Left lung (tissue), 10 donors: Measurements from ENCODE around the gene EPHB2. TPM values are rescaled to one million over a fixed set of nuclear protein-coding genes. Genes with fewer than 3 reads are reported as not detected.
A peak's percentile ranks its signal among the peaks of the same experiment; 100 is the strongest.

Experiments used
- ATAC-seq: fragments of 200-7000 bp; cut with Tn5 transposase; one replicate; pipeline ENCODE4 v1.9.1; 2020; ENCODE audit warnings: moderate library complexity
- DNase-seq, 4 donors: peaks; one replicate each; pipeline ENCODE4 v3.0.0-alpha.2; 2013 to 2020
- H3K27ac ChIP-seq, 2 donors: fragments of 200-600 bp; sonication (generic) in 1 of 2; one replicate each; pipeline versions ENCODE4 v1.5.0 to v1.8.0; 2020 to 2021
- H3K27me3 ChIP-seq, 2 donors: fragments of 200-600 bp; sonication (generic) in 1 of 2; one replicate each; pipeline versions ENCODE4 v1.5.0 to v1.8.0; 2020 to 2021
- H3K36me3 ChIP-seq, 2 donors: fragments of 200-600 bp; sonication (generic) in 1 of 2; one replicate each; pipeline versions ENCODE4 v1.5.0 to v1.8.0; 2020 to 2021
- H3K4me1 ChIP-seq, 2 donors: fragments of 200-600 bp; one replicate each; pipeline ENCODE4 v1.8.0; 2021
- H3K4me3 ChIP-seq, 2 donors: fragments of 200-600 bp; sonication (generic) in 1 of 2; one replicate each; pipeline versions ENCODE4 v1.5.0 to v1.8.0; 2020 to 2021; ENCODE audit warnings: mild to moderate bottlenecking in 1 of 2
- H3K9me3 ChIP-seq, 2 donors: fragments of 200-600 bp; sonication (generic) in 1 of 2; one replicate each; pipeline versions ENCODE4 v1.5.0 to v1.8.0; 2020 to 2021
- CTCF ChIP-seq, 2 donors: fragments of 200-600 bp; sonication (generic) in 1 of 2; IDR thresholded peaks; one replicate each; pipeline versions ENCODE4 v1.5.0 to v1.8.0; 2021; ENCODE audit warnings: antibody characterized with exemption in 2 of 2
- intact Hi-C, 2 donors: fragments of 100-400 bp; cut with DNase I; formaldehyde crosslinking; loops; one replicate each; pipeline versions ENCODE4 v1.11.2 to v1.14.2; 2022
- polyA plus RNA-seq, 6 donors: library from polyadenylated mRNA; unstranded; fragments of 120-200 nt; gene quantifications; one replicate each; pipeline ENCODE4 v1.2.1, GENCODE V29; 2013; ENCODE audit not compliant: insufficient read length in 6 of 6
- total RNA-seq, 2 donors: library from RNA; stranded (reverse); fragmentation: NEBNext Ultra II Directional; extraction: Animal tissue kit (Norgen Biotek cat#: 25700); gene quantifications; one replicate each; pipeline ENCODE4 v1.2.1, GENCODE V29; 2021
- donor health status: DM: no; HTN: yes; CAD: no.
- donor health status: DM: no; HTN: no; CAD: no.

EPHB2 gene
- total and polyA plus RNA-seq, 8 donors = 11.3 to 21.0 (median 17.2) TPM

GRCh38 chr1:22860414-22860800, 149.8 kb downstream of the EPHB2 start:
- Histone ChIP-seq H3K4me1 (no peaks in the 10 kb centered on the region), H3K27me3 (peaks cover 0 to 4% of the 10 kb centered on the region in 2 donors), H3K9me3 (no peaks in the 10 kb centered on the region), H3K4me3 (no peak overlapping the region), H3K27ac (no peak overlapping the region), H3K36me3 (no peaks in the 10 kb centered on the region)
- ATAC-seq (no peak), DNase-seq (no peak)
- intact Hi-C loops = loop anchor here in 1 of 2 donors (10.0 kb wide), 1 partner anchor 156 kb away; no protein-coding TSS in a partner anchor
- no peak for TF ChIP-seq CTCF (IDR thresholded peaks at IDR 0.05)

- no peak for TF ChIP-seq CTCF (IDR thresholded peaks at IDR 0.05)
- Histone ChIP-seq H3K4me3 (no peak overlapping the region), H3K9me3 (no peaks in the 10 kb centered on the region), H3K27me3 (peaks cover 0 to 4% of the 10 kb centered on the region in 2 donors), H3K4me1 (no peaks in the 10 kb centered on the region), H3K27ac (no peak overlapping the region), H3K36me3 (no peaks in the 10 kb centered on the region)
- DNase-seq (no peak), ATAC-seq (no peak)
- intact Hi-C loops = loop anchor here in 1 of 2 donors (10.0 kb wide), 1 partner anchor 156 kb away; no protein-coding TSS in a partner anchor
Observed at GRCh38 chr1:22860883-22861385, 150.3 kb downstream of the EPHB2 start.

GRCh38 chr1:22861764-22862440, 151.3 kb downstream of the EPHB2 start:
- intact Hi-C loops = loop anchor here in 1 of 2 donors (10.0 kb wide), 1 partner anchor 157 kb away; no protein-coding TSS in a partner anchor
- H3K4me1 ChIP-seq = no peaks in the 10 kb centered on the region
- H3K27ac ChIP-seq = no peak overlapping the region
- H3K36me3 ChIP-seq = no peaks in the 10 kb centered on the region
- DNase-seq (peak in 2 of 4 donors; percentile 14 to 61), ATAC-seq (peak; percentile 92)
- TF ChIP-seq CTCF (IDR thresholded peaks at IDR 0.05) = peak; percentile 40 to 75
- peaks cover 0 to 4% of the 10 kb centered on the region in 2 donors for H3K27me3 ChIP-seq
- no peak overlapping the region for H3K4me3 ChIP-seq
- no peaks in the 10 kb centered on the region for H3K9me3 ChIP-seq

- Histone ChIP-seq H3K4me1 (no peaks in the 10 kb centered on the region), H3K27me3 (peaks cover 0 to 3% of the 10 kb centered on the region in 2 donors), H3K4me3 (no peak overlapping the region), H3K9me3 (no peaks in the 10 kb centered on the region), H3K27ac (no peak overlapping the region), H3K36me3 (no peaks in the 10 kb centered on the region)
- TF ChIP-seq CTCF (IDR thresholded peaks at IDR 0.05) = no peak
- ATAC-seq (no peak), DNase-seq (no peak)
- intact Hi-C loops = loop anchor here in 1 of 2 donors (10.0 kb wide), 1 partner anchor 158 kb away; no protein-coding TSS in a partner anchor
Observed at GRCh38 chr1:22862752-22863151, 152.1 kb downstream of the EPHB2 start.

GRCh38 chr1:22863766-22864165, 153.1 kb downstream of the EPHB2 start:
- no peaks in the 10 kb centered on the region for H3K27me3 ChIP-seq
- no peak for ATAC-seq
- H3K36me3 ChIP-seq = no peaks in the 10 kb centered on the region
- H3K9me3 ChIP-seq = peaks cover 0 to 3% of the 10 kb centered on the region in 2 donors
- no peak for TF ChIP-seq CTCF (IDR thresholded peaks at IDR 0.05)
- no peak overlapping the region for H3K4me3 ChIP-seq
- intact Hi-C loops = loop anchor here in 1 of 2 donors (10.0 kb wide), 1 partner anchor 159 kb away; no protein-coding TSS in a partner anchor
- H3K27ac ChIP-seq = no peak overlapping the region
- no peak for DNase-seq
- no peaks in the 10 kb centered on the region for H3K4me1 ChIP-seq
